Activated CD4-positive, alpha-beta T cell treated with anti-CD3 and anti-CD28 coated beads for 1 hour (primary cell): ENCODE results near the gene OGFOD1.

ENCODE experiments used
- DNase-seq: peaks from one replicate; pipeline ENCODE4 v3.0.0-alpha.2; 2020

The OGFOD1 gene

DNA sequence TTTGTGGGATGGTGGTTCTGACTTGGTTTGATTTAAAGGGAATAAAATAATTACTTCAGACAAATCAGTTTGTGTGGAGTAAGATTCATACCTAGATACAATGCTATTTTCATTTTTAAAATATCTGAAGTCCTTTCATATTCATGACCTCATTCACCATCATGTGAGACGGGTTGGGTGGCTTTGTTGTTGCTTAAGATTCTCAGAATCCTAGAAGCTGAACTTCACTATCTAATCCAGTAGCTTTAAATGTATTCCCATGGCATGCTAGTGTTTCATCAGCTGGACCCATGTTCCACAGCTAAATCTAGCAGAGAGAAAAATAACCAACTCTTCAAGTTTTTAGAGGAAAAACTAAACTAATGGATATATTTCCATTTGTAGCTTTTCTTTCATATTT lies 23.3 kb upstream of the OGFOD1 start:
- DNase-seq = no peak

DNA sequence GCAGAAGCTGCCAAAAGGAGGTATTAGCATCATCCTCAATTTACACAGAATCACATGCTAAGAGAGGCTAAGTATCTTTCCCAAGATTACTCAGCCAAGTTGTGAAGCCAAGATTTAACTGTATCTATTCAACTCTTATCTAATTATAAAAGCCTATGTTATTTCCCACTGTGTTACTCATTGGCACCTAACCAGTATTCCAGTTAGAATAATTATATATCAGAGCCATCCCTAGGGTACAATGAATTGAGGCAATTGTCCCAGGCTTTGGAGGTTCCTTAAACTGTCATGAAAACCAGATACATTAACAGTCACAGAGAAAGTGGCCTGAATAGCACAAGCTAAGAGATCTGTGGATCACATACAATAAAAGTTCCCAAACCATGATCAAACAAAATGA lies 15.1 kb upstream of the OGFOD1 start:
- no peak for DNase-seq

DNA sequence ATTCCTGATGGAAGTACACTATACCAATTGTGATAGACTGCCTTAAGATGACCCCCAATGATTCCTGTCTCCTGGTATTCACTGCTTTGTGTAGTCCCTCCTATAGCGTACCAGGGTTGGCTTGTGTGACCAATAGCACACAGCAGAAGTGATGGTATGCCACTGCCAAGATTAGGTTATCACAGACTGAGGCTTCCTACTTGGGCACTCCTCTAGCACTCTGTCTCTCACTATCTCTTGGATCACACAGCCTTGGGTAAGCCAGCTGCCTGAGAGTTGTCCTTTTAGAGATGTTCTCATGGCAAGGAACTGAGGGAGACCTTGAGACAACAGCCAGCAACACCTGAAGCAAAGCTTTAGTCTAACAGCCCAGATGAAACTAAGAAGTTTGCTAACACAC lies 13.3 kb upstream of the OGFOD1 start:
- no peak for DNase-seq

DNA sequence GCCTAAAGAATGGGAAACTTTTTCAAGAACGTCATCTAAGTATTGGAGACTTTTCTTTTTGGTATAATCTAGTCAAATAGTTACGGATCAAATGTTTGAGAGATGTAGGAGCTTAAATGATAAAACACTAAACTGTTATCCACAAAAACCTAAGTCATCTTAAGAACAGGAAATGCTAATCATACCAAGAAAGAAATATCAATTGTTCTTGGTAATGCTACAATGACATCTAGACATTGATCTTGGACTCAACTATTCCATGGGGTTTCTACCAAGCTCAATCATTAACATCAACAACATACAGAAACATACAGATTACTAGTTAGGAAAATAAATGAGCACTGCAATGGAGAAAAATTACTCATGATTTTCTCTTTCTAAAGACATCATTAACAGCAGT lies 4.1 kb upstream of the OGFOD1 start:
- no peak for DNase-seq

DNA sequence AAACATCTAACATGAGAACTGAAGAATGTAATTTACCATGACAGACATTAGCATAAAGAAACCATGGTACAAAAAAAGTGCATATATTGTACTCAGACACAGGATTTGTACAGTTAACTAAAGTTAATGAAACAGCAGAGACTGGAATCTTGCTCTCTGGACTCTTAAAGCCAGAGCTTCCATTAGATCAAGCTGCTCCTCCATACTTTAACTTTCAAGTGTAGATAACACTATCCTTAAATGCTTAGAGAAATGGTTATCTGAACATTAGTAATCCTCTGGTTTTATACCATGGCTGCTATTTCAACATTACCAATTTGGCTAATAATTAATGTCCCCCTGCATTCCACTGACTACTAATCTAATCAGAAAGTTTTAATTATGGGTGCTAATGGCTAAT lies 3.3 kb upstream of the OGFOD1 start:
- no peak for DNase-seq

DNA sequence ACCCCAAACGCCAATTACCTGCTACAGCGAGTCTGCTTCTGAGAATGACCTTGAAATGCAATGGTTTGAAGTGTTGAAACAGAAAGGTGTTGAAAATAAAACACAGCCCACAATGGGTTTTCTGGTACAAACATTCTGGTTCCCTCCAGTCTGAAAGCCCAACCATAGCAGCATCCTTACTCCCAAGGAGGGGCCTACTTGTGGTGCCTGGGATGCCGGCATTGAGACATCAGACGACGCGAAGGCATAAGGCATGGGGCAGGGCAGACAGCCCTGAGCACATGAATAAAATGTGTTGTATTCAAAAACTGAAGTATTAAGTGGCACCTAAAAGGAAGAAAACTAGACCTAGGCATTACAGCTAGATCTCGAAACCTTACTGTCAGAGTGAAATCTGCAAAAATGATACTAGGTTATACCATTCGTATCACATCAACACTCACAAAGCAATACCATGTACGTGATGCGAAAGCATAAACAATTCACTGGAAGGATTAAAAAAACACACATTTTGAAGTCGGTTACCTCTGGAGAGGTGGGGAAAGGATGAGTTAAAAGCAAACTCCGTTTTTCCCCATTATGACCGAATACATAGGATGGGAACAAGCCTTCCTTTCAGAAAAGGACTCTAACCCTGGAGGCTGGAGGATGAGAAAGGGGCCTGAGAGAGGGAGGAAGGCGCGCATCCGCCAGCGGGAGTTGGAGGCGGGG lies 924 bp upstream of the OGFOD1 start:
- DNase-seq = no peak

DNA sequence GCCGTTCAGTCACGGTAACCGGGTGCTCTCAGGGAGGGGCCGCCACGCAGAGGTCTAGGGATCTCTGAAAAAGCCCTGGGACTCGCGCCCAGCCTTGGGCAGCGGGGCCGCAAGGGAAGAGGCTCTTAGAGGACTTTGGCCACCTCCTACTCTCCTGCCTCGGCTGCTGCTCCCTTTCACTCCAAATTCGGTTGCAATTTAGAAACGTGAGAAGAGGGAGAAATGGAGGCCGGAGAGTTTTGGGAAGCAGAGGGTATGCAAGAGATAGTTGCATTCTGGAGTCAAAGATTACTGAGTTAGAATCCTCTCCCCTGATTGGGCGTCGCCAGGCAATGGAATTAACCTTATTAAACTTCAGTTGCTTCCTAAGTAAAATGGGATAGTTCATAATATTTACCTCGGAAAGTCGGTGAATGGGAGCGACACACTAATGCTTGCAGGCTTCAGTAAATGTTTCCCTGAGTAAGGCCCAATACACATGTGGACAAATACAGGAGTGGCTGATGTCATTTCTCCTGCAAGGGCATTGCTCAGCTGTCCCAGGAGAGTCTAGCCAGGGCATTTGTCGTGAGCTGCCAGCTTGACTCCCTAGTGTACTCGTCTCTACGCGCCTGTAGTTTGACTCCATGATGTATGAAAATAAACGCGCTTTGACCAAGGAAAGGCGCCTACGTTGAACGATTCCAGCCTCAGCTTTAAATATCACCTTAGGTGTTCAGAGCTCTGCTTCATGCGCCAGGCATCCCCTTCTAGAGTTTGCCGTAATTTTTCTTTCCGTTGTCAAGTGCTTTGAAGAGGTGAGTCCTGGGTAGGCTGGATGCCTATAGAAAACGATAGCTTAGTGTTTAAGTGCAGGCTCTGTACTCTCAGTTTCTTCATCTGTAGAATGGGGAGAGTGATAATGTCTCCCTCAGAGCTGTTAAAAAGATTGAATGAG lies 667 bp downstream of the OGFOD1 start:
- DNase-seq = no peak

DNA sequence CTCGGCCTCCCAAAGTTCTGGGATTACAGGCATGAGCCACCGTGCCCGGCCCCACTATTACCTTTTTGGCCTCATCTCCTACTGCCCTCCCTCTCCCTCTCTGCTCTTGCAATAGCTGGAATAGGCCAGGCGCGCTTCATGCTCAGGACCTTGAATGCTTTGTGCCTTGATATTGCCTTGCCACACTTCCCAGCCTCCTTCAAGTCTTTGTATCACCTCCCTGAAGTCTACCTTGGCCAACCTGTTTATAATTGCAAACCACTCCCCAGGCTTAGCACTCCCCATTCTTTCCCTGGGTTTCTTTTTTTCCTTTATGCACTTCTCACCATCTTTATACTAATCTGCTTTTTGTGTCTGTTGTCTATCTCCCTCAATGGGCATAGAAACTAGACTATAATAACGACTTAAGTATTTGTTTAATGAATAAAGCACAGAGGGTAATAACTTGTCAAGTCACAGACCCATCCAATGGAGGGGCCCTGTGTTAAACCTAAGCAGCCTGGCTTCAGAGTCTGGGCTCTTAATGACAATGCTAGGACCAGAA lies 6.6 kb downstream of the OGFOD1 start:
- DNase-seq = no peak

DNA sequence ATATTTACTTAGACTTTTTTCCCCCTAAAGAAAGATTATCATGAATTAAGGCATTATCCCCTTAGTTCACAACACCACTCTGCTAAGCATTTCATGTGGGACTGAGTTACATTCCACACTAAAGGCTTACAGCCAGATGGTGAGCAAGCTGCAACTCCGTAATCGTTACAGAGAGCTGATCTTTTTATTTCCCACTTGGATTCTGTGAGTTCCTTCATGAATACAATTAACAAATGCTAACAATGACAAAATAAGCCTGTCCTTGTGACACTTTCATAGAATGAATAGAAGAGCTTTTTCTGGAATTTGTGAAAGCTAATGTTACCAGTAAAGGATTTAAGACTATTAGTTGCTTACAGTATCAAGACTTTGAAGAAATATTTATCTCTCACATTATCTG lies 8.7 kb downstream of the OGFOD1 start:
- no peak for DNase-seq

DNA sequence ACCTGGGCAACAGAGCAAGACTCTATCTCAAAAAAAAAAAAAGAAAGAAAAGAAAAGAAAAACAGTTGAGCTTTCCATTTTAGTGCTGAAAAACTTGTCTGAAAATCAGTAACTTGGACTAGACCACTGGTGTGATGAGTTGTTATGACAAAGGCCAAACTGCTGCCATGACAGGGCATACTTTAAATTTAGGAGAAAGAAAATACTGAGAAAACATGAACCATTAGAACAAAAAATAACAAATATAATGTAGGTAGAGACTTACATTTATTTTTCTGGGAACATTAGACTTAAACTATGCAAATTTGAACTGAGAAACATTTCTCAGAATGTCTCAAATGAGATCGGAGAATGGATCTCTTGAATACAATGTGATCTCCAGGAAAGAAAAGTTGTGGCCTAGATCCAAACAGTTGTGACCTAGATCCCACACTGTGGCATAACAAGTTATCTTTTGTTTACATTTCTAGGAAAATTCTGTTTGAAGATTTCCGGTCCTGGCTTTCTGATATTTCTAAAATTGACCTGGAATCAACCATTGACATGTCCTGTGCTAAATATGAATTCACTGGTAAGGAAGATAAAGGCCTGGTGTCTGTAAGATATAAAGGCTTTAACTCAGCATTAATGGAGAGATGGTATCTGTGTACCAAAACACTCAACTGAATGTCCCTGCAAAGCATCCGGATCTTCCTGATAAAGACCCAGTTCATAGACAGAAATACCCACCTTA lies 10.9 kb downstream of the OGFOD1 start:
- no peak for DNase-seq

DNA sequence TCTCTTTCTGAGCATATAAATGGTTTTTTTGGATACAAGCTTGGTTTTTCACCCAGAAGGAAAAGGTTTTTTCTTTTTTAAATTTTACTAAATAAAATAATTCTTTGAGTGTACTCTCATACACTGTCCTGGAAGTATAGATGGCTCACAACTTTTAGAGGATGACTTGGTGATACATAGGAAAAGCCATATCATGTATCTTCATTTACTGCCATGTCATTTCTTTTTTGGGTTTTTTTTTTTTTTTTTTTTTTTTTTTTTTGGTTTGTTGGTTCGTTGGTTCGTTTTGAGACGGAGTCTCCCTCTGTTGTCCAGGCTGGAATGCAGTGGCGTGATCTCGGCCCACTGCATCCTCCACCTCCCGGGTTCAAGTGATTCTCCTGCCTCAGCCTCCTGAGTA lies 11.8 kb downstream of the OGFOD1 start:
- DNase-seq = no peak

DNA sequence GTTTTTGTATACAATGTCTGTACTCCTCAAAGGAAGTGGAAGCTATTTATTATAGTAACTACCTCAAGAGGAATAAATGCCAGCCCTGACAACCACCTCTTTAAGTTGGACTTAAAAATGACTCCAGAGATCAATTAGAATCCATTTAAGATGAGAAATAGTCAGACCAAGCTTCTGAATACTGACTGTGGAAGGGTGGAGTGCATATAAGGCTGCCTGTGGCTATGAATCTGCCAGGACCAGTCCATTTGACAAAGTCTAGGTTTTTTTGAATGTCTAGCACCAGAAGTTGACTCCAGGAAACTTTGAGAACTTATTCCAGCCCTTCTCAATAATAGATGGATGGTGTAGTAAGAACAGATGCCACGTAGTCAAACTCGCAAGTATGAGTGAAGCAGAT lies 15.0 kb downstream of the OGFOD1 start:
- no peak for DNase-seq

DNA sequence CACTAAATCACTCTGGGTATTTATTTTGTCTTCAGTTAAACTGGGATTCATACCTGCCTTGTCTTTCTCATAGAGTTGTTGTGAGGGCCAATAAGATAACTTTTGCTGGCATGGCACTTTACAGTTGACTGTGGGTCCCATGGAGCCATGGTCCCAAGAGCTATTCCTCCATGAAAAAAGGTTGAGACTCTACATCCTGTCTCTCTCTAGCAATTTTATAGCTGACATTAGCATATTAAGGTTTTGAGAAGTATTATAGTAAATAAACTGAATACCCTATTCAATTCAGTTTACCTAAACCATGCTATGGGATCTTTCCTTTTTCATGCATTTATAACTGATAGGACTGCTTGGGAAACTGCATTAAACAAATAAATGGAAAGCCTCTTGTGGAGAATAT lies 17.4 kb downstream of the OGFOD1 start:
- DNase-seq = no peak

DNA sequence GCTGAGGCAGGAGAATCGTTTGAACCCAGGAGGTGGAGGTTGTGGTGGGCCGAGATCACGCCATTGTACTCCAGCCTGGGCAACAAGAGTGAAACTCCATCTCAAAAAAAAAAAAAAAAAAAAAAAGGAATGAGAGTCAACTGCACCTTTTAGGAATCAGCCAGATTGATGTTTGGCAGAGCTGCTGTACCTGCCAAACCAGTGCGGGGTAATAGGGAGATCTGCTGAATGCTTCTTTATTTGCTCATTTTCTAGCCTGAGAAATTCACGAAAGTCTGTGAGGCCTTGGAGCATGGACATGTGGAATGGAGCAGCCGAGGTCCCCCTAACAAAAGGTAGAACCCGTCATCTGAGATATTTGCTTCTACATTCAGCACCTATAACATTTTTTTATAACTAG lies 18.4 kb downstream of the OGFOD1 start:
- no peak for DNase-seq

DNA sequence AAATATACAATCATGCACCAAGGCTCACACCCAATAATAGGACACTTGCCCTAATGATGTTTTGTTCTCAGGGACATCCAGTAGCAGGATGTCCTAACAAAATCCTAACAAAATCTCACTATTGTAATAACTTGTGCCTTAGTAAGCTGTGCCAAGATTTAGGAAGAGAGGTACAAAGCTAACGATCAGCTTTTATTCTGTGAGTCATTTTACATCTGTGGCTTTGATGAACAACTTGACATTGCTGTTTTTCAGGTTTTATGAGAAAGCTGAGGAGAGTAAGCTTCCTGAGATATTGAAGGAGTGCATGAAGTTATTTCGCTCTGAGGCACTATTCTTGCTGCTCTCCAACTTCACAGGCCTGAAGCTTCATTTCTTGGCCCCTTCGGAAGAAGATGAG lies 18.9 kb downstream of the OGFOD1 start:
- no peak for DNase-seq

DNA sequence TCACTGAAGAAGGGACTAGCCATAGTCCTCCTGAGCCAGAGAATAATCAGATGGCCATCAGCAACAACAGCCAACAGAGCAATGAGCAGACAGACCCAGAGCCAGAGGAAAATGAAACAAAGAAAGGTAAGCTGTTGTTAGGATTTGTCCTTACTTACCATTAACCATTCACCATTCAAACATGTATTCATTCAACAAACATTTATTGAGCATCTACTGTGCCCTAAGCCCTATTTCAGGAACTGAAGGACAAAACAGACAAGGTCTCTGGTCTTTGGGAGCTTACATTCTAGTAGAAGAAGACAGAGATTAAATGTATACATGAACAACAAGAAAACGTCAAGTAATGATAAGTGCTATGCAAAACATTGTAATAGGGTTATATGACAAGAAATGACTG lies 19.3 kb downstream of the OGFOD1 start:
- no peak for DNase-seq

DNA sequence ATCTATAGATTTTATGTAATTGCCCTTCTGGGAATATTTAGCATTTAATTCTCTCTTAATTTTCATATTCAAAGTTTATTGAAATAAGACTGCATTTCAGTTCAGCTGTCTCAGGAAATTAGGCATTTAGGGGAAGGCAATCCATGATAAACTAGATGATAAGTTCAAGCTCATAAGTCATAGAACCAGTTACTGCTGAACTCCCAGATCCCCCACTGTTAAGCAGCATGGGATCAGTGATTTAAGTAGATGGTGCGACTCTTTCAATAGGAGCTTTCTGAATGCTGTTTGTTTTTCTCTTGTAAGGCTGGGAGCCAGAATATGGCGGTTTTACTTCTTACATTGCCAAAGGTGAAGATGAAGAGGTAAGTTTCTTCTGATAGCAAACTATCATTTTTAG lies 23.8 kb downstream of the OGFOD1 start:
- no peak for DNase-seq

DNA sequence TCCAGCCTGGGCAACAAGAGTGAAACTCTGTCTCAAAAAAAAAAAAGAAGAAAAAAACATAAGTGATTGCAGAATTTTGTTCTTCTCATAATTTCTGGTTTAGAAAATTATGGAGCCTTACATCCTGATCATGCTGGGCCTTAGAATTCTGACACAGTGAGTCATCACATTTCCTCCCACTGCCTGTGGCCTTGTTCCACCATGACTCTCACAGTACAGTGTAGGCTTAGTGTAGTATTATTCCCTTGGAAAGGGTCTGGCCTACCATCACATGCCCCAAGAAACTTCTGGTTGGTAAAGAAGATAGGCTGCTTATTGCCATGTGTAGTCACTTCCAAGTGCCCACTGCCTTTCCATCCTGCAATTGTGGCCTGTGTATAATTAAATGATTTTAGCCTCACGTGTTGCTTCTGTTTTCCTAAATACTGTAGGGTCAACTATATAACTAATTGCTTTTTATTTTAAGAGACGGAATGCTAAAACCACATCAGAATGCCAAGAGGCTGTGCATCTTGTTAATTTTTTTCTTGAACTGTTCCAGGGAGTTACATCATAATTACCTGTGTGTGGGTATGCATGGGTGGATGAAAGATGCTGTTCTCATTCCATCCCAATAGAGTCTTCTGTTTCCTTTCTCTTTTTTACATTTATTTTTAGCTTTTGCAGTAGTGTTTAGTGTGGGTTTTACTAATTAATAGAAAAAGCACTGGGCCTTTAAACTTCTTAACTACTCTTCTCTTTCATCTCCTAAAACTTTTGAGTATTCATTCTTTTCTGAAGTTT lies 25.9 kb downstream of the OGFOD1 start:
- DNase-seq = no peak

DNA sequence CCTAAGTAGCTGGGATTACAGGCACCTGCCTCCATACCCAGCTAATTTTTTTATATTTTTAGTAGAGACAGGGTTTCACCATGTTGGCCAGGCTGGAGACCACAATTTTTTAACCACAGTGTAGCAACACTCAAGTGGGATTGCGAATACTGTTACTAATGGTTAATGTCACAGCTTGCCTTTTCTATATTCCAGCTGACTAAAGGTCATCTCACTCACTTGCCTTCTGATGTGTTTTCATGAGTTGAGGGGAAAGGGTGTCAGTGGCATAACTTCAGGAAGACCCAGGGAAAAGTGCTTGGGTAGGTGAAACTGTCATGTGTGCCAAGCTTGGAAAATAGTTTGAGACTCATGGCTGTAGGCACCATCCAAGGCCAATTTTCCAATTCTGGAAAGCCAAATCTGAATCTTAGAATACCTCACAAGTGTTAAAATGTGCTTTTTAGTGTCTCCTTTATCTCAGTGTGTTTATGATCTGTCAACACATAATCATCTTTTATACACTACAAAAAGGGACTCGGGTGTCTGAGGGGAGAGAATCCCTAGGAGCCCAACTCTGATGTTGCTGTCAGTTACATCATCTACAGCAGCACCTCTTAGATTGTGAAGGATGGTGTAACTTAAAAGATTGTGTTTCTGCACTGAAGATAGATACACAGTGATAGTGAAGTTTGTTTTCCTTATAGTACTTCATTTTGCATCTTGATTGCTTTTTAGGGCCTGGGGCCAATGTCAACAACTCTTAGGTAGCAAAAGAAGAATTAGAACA lies 27.1 kb downstream of the OGFOD1 start:
- DNase-seq = no peak

DNA sequence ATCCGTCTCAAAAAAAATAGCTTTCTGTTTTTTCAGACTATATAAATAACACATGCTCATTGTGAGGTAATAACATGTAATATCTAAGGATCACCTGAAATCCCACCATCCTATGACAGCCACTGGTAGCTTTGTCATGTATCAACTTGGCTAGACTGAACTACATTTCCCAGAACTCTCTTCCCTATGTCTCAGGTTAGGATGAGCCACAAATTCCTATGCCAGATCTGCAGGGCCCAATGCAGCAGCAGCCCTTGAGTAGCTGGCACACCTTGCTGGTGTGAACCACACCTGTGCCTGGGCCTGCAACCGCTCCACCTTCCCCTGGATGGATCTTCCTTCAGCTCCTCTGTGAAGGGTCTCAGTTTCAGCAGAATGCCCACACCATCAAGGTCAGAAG lies 28.1 kb downstream of the OGFOD1 start:
- DNase-seq = no peak

DNA sequence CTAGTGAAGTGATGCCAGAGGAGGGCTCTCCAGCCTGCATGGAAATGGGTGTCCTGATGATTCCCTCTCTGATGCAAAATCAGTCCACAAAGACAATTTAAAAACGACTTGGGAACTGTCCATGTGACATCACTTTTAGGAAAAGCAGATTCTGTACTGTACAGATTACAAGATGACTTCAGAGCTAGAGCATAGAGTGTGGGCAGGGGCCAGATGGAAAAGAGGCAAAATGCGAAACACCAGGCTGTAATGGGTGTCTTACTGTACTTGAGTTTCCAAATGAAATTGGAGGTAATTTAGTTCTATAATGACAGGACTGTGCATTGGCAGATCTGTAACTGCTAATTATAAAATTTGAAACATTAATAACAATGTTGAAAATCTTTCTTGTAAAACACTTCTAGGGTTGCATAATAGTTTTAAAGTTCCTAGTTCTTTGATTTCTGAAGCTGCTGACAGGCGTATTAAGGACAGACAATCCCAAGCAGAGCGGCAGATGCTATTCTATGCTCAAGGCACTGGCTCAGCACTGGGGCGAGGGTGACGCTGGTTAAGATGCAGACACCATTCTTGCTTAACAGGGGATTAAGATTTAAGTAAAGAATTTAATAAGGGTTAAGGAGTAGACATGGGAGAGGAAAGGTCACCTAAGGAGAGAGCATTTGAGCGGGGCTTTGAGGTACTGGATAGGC lies 29.6 kb downstream of the OGFOD1 start:
- DNase-seq = no peak
